Vagina (tissue), 2 donors: ENCODE results near the gene TTC34. TPM values are rescaled to one million over a fixed set of nuclear protein-coding genes. Genes with fewer than 3 reads are reported as not detected.

Experiments used
- DNase-seq, 2 donors: peaks; one replicate each; pipeline ENCODE4 v3.0.0-alpha.2; 2017; ENCODE audit errors: extremely low spot score in 2 of 2
- H3K27ac ChIP-seq: fragments of 200-600 bp; sonication (generic); one replicate; pipeline ENCODE4 v1.5.1; 2019
- H3K27me3 ChIP-seq: fragments of 200-600 bp; sonication (generic); one replicate; pipeline ENCODE4 v1.5.1; 2019
- H3K36me3 ChIP-seq, 2 donors: fragments of 200-600 bp; sonication (generic); one replicate each; pipeline ENCODE4 v1.5.1; 2017 to 2019
- H3K4me1 ChIP-seq: fragments of 200-600 bp; sonication (generic); one replicate; pipeline ENCODE4 v1.5.1; 2019
- H3K4me3 ChIP-seq, 2 donors: fragments of 200-600 bp; sonication (generic); 1 replicate in 1 of 2; 2 replicates in 1 of 2; pipeline ENCODE4 v1.5.1; 2016 to 2019
- H3K9me3 ChIP-seq: fragments of 200-600 bp; sonication (generic); one replicate; pipeline ENCODE4 v1.5.1; 2019
- POLR2A ChIP-seq, 2 donors: fragments of 450-650 bp; IDR thresholded peaks; one replicate each; pipeline ENCODE4 v1.6.1; 2017; ENCODE audit warnings: antibody characterized with exemption in 2 of 2, mild to moderate bottlenecking in 2 of 2, moderate library complexity in 2 of 2
- POLR2AphosphoS5 ChIP-seq, 2 donors: sonication (generic); formaldehyde crosslinking; IDR thresholded peaks; one replicate each; pipeline ENCODE4 v1.9.0; 2017; ENCODE audit warnings: antibody characterized with exemption in 2 of 2, mild to moderate bottlenecking in 2 of 2, low read depth in 1 of 2; ENCODE audit not compliant: insufficient read depth in 1 of 2
- intact Hi-C: fragments of 100-400 bp; cut with DNase I; formaldehyde crosslinking; loops from one replicate; pipeline ENCODE4 v1.15.1; 2023
- total RNA-seq: library from RNA; depleted of rRNA; stranded (reverse); fragments of >200 nt; gene quantifications from one replicate; pipeline ENCODE4 v1.2.3, GENCODE V29; 2016
- TF ChIP-seq, protein P1 (sequence below), 3 experiments: fragments of 450-650 bp in 2 of 3; fragments of 200-600 bp in 1 of 3; sonication (generic) in 1 of 3; IDR thresholded peaks; one replicate each; pipeline ENCODE4 v1.5.1; 2017 to 2019; ENCODE audit warnings: antibody characterized with exemption in 3 of 3, mild to moderate bottlenecking in 2 of 3, moderate library complexity in 2 of 3

Gene TTC34
- total RNA-seq, 1 donor from 2014 or later: under 0.01 TPM

DNA sequence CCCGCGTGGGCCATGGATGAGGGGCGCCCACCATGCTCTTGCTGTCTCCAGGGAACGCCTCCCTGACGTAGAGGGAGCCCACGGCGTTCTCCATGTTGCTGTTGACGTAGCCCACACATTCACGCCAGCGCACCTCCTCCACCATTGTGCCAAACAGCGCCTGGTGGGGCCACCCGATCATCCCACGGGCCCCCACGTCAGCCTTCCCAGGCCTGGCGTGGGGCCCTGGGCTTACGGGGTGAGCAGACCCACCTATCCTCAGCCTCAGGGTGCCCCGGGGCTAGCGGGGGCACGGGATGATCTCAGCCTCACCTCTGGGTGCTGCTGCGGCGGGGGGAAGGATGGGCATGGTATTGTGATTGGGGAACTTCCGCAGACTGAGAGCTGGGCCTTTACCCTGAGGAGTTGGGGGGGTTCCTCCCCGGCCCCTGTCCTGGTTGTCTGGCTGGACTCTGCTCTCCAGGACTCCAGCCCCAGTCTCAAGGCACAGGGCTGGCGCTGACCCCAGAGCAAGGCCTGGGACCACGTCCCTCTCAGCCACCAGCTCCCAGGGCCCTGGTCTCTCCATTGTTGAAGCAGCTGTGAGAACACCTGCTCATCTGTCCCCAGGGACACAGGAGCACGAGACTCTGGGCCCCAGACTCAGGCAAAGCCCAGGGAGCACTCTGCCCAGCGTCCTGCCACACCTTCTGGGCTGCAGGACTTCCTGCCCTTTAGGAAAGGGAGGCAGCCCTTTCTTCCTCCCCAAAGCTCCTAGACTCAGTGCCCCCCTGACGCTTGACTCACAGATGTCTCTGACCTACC lies 204.8 kb downstream of the TTC34 start:
- intact Hi-C loops: no loop called here
- Histone ChIP-seq H3K9me3 (no peaks in the 10 kb centered on the region), H3K4me3 (no peak overlapping the region), H3K4me1 (peaks cover 18% of the 10 kb centered on the region), H3K27ac (no peak overlapping the region), H3K36me3 (no peaks in the 10 kb centered on the region), H3K27me3 (no peaks in the 10 kb centered on the region)
- TF ChIP-seq, protein P1, sequence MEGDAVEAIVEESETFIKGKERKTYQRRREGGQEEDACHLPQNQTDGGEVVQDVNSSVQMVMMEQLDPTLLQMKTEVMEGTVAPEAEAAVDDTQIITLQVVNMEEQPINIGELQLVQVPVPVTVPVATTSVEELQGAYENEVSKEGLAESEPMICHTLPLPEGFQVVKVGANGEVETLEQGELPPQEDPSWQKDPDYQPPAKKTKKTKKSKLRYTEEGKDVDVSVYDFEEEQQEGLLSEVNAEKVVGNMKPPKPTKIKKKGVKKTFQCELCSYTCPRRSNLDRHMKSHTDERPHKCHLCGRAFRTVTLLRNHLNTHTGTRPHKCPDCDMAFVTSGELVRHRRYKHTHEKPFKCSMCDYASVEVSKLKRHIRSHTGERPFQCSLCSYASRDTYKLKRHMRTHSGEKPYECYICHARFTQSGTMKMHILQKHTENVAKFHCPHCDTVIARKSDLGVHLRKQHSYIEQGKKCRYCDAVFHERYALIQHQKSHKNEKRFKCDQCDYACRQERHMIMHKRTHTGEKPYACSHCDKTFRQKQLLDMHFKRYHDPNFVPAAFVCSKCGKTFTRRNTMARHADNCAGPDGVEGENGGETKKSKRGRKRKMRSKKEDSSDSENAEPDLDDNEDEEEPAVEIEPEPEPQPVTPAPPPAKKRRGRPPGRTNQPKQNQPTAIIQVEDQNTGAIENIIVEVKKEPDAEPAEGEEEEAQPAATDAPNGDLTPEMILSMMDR (IDR thresholded peaks at IDR 0.05): no peak
- TF ChIP-seq POLR2AphosphoS5 (IDR thresholded peaks at IDR 0.05; ENCODE audit: insufficient read depth in 1 of 2, low read depth in 1 of 2) (no peak), POLR2A (IDR thresholded peaks at IDR 0.05) (no peak)
- no peak for DNase-seq

DNA sequence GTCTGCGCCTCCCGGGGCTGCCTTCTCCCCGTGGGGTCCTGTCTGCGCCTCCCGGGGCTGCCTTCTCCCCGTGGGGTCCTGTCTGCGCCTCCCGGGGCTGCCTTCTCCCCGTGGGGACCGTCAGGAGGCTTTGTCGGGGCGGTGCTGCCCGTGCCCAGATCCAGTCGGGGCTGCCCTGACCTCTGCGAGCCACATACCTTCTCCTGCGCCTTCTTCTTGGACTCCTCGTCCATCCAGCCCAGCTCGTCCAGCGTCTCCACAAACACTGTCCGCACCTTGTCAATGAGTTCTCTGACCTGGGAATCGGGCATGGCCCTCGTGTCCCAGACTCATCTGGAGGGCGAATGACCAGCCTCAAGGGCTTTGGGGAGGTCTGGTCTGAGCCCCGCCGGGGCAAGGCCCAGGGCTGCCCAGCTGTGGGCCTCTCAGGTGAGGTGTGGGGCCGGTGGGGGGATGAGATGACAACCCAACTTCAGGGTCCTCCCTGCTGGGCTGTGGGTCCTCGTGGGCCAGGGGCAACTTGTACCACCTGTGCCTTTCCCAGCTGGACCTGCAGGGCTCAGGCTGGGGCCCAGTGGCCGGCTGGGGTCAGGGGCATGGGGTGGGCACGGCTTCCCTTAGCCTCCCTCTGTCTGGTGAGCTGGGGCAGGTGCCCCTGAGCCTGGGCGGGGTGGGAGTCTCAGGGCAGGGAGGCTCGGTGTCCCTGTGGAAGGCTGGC lies 205.5 kb downstream of the TTC34 start:
- H3K4me1 ChIP-seq: peaks cover 18% of the 10 kb centered on the region
- H3K4me3 ChIP-seq: no peak overlapping the region
- TF ChIP-seq, protein P1 (IDR thresholded peaks at IDR 0.05): no peak
- no peak for TF ChIP-seq POLR2AphosphoS5 (IDR thresholded peaks at IDR 0.05; ENCODE audit: insufficient read depth in 1 of 2, low read depth in 1 of 2)
- no peak for TF ChIP-seq POLR2A (IDR thresholded peaks at IDR 0.05)
- no peaks in the 10 kb centered on the region for H3K27me3 ChIP-seq
- H3K36me3 ChIP-seq: no peaks in the 10 kb centered on the region
- H3K9me3 ChIP-seq: no peaks in the 10 kb centered on the region
- intact Hi-C loops: no loop called here
- no peak overlapping the region for H3K27ac ChIP-seq
- DNase-seq: no peak

DNA sequence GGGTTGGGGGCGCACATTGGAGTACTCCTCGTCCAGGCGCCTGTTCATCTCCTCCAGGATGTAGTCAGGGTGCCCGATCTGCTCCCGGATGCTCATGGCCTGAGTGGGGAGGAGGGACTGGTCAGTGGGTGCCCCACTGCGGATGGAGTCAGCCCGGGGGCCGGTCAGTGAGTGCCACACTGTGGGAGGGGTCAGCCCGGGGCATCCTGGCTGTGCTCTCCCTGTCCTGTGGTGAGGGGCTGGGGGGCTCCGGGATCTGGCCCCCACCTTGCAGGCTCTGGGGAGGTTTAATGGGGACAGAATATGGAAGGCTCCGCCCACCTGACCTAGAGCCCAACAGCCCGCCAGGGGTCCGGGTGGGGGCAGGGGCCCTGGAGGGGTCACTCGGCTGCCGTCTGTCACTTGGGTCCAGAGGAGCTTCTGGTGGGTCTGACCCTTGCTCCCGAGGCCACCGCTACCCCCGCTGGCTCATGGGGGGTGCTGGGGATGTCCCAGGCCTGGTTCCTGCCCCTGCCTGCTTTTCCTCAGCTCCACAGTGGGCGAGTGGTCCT lies 206.2 kb downstream of the TTC34 start:
- no peak for TF ChIP-seq POLR2A (IDR thresholded peaks at IDR 0.05)
- TF ChIP-seq, protein P1 (IDR thresholded peaks at IDR 0.05): no peak
- TF ChIP-seq POLR2AphosphoS5 (IDR thresholded peaks at IDR 0.05; ENCODE audit: insufficient read depth in 1 of 2, low read depth in 1 of 2): no peak
- no peaks in the 10 kb centered on the region for H3K27me3 ChIP-seq
- intact Hi-C loops: no loop called here

DNA sequence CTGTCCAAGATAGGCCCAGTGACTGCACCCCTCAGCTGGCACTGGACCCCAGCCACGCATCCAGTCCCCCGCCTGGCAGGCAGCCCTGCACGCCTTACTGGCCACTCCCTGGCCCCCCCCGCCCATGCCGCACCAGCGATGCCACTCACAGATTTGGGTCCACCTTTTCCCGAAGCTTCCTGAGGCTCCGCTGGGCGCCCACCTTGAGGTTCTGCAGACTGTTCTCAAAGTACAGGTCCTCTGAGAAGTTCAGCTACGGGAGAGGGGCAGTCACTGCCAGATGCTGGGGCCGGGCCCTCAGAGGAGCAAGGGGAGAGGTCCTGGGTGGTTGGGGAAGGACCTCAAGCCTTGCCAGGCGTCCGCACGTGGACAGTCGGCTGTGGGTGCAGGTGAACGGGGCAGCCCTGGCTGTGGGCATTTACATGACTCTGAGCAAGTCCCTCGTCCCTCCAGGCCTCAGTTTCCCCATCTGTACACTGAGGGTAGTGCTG lies 206.8 kb downstream of the TTC34 start:
- H3K36me3 ChIP-seq: no peaks in the 10 kb centered on the region
- H3K27ac ChIP-seq: no peak overlapping the region
- H3K4me1 ChIP-seq: peaks cover 18% of the 10 kb centered on the region
- H3K27me3 ChIP-seq: no peaks in the 10 kb centered on the region
- TF ChIP-seq, protein P1 (IDR thresholded peaks at IDR 0.05): no peak
- no peak for TF ChIP-seq POLR2AphosphoS5 (IDR thresholded peaks at IDR 0.05; ENCODE audit: insufficient read depth in 1 of 2, low read depth in 1 of 2)
- TF ChIP-seq POLR2A (IDR thresholded peaks at IDR 0.05): no peak
- H3K4me3 ChIP-seq: peak overlapping the region in 1 of 2 donors; percentile 38
- H3K9me3 ChIP-seq: no peaks in the 10 kb centered on the region
- no peak for DNase-seq
- intact Hi-C loops: loop anchor here (5.0 kb wide), 1 partner anchor 48 kb away; no protein-coding TSS in a partner anchor

More for the DNA sequence above, 206.2 kb downstream of the TTC34 start:
- Histone ChIP-seq H3K4me3 (no peak overlapping the region), H3K9me3 (no peaks in the 10 kb centered on the region), H3K36me3 (no peaks in the 10 kb centered on the region), H3K4me1 (peaks cover 18% of the 10 kb centered on the region), H3K27ac (no peak overlapping the region)
- DNase-seq: no peak
